Progenitor cell of endocrine pancreas (in vitro differentiated cells): ENCODE data around the gene TTC28. TPM values are rescaled to one million over a fixed set of nuclear protein-coding genes. Genes with fewer than 3 reads are reported as not detected.
A peak's percentile ranks its signal among the peaks of the same experiment; 100 is the strongest.

ENCODE experiments used
- DNase-seq: peaks from one replicate; pipeline ENCODE4 v3.0.0; 2021; ENCODE audit warnings: low spot score; ENCODE audit not compliant: unreplicated experiment
- H3K27ac Mint-ChIP-seq: 2 replicates; pipeline ENCODE4 v1.8.0; 2021; ENCODE audit warnings: mild to moderate bottlenecking, moderate library complexity, mixed read lengths
- H3K27me3 Mint-ChIP-seq: 2 replicates; pipeline ENCODE4 v1.8.0; 2021; ENCODE audit warnings: mixed read lengths
- H3K36me3 Mint-ChIP-seq: 2 replicates; pipeline ENCODE4 v1.8.0; 2022; ENCODE audit warnings: mixed read lengths; ENCODE audit not compliant: insufficient read depth
- H3K4me1 Mint-ChIP-seq: 2 replicates; pipeline ENCODE4 v1.8.0; 2021; ENCODE audit warnings: low read depth, mixed read lengths
- H3K4me3 Mint-ChIP-seq: 2 replicates; pipeline ENCODE4 v1.8.0; 2021; ENCODE audit warnings: low read depth, mild to moderate bottlenecking, moderate library complexity, mixed read lengths
- H3K9me3 Mint-ChIP-seq: 2 replicates; pipeline ENCODE4 v1.8.0; 2021; ENCODE audit warnings: low read depth, mixed read lengths
- total RNA-seq: library from RNA; stranded (reverse); gene quantifications from 2 replicates; pipeline ENCODE4 v1.2.1, GENCODE V29; 2021
- TF ChIP-seq, protein P1 (sequence below): fragments of 200-600 bp; sonication (generic); IDR thresholded peaks from one replicate; pipeline ENCODE4 v1.5.0; 2021; ENCODE audit warnings: antibody characterized with exemption, mild to moderate bottlenecking; ENCODE audit not compliant: unreplicated experiment

TTC28 gene
- total RNA-seq, 1 donor from 2014 or later: 35.2 TPM

DNA sequence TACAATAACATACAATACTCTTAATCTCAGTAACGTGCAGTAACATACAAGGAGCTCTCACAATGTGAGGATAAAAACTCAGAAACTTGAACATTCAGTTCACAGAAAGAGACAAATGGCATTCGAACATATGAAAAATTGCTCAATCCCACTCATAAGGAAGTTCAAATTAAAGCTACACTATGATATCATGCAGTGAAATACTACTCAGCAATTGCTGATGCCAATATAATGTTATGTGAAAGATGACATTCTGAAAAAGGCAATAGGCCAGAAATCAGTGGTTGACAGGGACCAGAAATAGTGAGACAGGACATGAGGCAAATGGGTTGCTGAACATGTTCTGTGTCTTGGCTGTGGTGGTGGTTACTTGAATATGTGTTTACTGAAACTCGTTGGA, 726.9 kb downstream of the TTC28 start:
- Mint-ChIP-seq H3K9me3 (no peaks in the 10 kb centered on the region), H3K4me1 (peaks cover 5% of the 10 kb centered on the region)
- TF ChIP-seq, protein P1, sequence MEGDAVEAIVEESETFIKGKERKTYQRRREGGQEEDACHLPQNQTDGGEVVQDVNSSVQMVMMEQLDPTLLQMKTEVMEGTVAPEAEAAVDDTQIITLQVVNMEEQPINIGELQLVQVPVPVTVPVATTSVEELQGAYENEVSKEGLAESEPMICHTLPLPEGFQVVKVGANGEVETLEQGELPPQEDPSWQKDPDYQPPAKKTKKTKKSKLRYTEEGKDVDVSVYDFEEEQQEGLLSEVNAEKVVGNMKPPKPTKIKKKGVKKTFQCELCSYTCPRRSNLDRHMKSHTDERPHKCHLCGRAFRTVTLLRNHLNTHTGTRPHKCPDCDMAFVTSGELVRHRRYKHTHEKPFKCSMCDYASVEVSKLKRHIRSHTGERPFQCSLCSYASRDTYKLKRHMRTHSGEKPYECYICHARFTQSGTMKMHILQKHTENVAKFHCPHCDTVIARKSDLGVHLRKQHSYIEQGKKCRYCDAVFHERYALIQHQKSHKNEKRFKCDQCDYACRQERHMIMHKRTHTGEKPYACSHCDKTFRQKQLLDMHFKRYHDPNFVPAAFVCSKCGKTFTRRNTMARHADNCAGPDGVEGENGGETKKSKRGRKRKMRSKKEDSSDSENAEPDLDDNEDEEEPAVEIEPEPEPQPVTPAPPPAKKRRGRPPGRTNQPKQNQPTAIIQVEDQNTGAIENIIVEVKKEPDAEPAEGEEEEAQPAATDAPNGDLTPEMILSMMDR: no peak

DNA sequence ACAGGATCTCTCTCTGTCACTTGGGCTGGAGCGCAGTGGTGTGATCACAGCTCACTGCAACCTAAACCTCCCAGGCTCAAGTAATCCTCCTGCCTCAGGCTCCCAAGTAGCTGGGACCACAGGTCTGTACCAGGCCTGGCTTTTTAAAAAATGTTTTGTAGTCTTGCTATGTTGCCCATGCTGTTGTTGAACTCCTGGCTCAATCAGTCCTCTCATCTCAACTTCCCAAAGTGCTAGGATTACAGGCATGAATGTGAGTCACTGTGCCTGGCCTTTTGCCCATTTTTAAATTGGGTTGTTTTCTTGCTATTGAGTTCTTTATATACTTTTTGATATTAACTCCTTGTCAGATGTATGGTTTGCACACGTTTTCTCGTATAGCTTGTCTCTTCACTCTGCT, 727.5 kb downstream of the TTC28 start:
- H3K4me3 Mint-ChIP-seq: no peak overlapping the region

More for the DNA sequence above, 726.9 kb downstream of the TTC28 start:
- Mint-ChIP-seq H3K4me3 (no peak overlapping the region), H3K27ac (no peak overlapping the region), H3K27me3 (no peaks in the 10 kb centered on the region), H3K36me3 (peaks cover 4% of the 10 kb centered on the region)
- no peak for DNase-seq

DNA sequence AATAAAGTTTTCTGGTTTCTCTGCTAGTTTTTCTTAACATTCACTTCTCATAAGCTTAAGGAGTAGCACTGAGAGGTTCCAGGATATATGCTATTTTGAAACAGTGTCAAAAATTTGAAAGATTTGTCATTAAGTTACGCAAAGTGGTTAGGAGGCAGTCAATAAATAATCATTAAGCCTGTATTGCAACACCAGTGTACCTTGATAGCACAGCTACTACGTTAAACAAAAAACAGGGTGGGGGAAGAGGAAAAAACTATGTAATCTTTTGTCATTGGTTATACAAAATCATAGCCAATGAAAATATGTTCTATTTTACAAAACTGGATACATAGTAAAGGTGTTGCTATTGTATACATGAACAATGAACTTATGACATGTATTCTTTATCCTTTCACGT, 730.2 kb downstream of the TTC28 start:
- Mint-ChIP-seq H3K9me3 (no peaks in the 10 kb centered on the region), H3K4me3 (no peak overlapping the region), H3K27ac (no peak overlapping the region), H3K4me1 (peaks cover 5% of the 10 kb centered on the region), H3K36me3 (peaks cover 3% of the 10 kb centered on the region), H3K27me3 (no peaks in the 10 kb centered on the region)
- DNase-seq: no peak
- TF ChIP-seq, protein P1: no peak

More for the DNA sequence above, 727.5 kb downstream of the TTC28 start:
- H3K27ac Mint-ChIP-seq: peak overlapping the region; percentile 3
- peaks cover 3% of the 10 kb centered on the region for H3K36me3 Mint-ChIP-seq
- TF ChIP-seq, protein P1: no peak
- H3K9me3 Mint-ChIP-seq: no peaks in the 10 kb centered on the region
- H3K4me1 Mint-ChIP-seq: peaks cover 5% of the 10 kb centered on the region
- H3K27me3 Mint-ChIP-seq: no peaks in the 10 kb centered on the region
- DNase-seq: no peak

DNA sequence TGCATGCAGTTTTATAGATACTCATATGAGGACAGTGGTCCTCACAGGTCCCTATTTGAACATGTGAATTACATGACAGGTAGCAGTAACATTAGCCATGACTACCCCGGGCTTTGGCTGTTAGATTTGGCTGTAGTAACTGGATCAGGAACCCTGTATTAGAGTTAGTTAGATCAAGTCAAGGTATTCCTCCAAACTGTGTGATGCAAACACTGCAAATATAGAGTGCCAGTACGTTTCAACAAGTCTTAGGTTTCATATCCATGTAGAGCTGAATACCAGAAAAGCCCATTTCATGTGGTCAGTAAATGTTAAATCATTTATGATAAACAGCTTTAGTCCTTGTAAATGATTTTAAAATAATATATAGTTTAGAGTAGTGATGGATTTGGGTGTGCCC, 731.1 kb downstream of the TTC28 start:
- H3K27me3 Mint-ChIP-seq: no peaks in the 10 kb centered on the region
- no peak overlapping the region for H3K4me3 Mint-ChIP-seq
- peaks cover 4% of the 10 kb centered on the region for H3K36me3 Mint-ChIP-seq
- peaks cover 5% of the 10 kb centered on the region for H3K4me1 Mint-ChIP-seq
- TF ChIP-seq, protein P1: no peak
- no peak overlapping the region for H3K27ac Mint-ChIP-seq
- no peaks in the 10 kb centered on the region for H3K9me3 Mint-ChIP-seq
- no peak for DNase-seq

DNA sequence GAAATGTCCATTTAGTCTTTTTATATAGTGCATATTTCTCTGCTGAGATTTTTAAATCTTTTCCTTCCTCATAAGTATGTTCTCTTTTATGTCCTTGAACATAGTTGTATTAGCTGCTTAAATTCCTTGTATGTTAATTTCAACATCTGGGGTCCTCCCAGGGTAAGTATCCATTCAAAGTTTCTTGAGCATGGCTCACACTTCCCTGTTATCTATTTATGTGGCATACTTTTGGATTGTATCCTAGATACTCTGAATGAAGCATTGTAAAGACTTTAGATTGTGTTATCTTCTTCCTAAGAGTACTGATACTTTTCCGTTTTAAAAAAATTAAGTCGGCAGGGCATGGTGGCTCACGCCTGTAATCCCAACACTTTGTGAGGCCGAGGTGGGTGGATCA, 732.2 kb downstream of the TTC28 start:
- peaks cover 5% of the 10 kb centered on the region for H3K4me1 Mint-ChIP-seq
- TF ChIP-seq, protein P1: no peak
- H3K36me3 Mint-ChIP-seq: peaks cover 4% of the 10 kb centered on the region
- H3K4me3 Mint-ChIP-seq: no peak overlapping the region
- no peaks in the 10 kb centered on the region for H3K9me3 Mint-ChIP-seq
- DNase-seq: no peak
- no peaks in the 10 kb centered on the region for H3K27me3 Mint-ChIP-seq
- H3K27ac Mint-ChIP-seq: no peak overlapping the region
